Measurements from ENCODE around the gene DMRT1. TPM values are rescaled to one million over a fixed set of nuclear protein-coding genes. Genes with fewer than 3 reads are reported as not detected.

The DMRT1 gene
- total RNA-seq, 1 donor = not detected

- no peak overlapping the region for H3K4me3 ChIP-seq (ENCODE audit: low read depth, low read length)
- peak; percentile 61 for TF ChIP-seq CTCF (IDR thresholded peaks at IDR 0.05; ENCODE audit: insufficient read depth, low read depth, low read length)
- DNase-seq (ENCODE audit: low read depth) = peak; percentile 38
Measured at GRCh38 chr9:1005043-1005667, 163.7 kb downstream of the DMRT1 start.

GRCh38 chr9:1007312-1007711 lies 165.8 kb downstream of the DMRT1 start:
- no peak for TF ChIP-seq CTCF (IDR thresholded peaks at IDR 0.05; ENCODE audit: insufficient read depth, low read depth, low read length)

DNA sequence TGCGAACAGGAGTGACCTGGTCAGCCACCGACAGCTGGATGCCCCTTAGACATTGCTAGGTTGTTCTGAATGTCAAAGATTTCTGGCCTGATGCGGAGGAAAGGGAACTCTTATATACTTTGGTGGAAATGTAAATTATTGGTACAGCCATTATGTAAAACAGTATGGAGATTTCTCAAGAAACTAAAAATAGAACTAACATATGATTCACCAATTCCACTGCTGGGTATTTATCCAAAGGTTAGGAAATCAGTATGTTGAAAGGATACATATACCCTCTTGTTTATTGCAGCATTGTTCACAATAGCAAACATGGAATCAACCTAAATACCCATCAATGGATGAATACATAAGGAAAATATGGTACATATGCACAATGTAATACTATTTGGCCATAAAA lies 166.7 kb downstream of the DMRT1 start:
- no peak for TF ChIP-seq CTCF (IDR thresholded peaks at IDR 0.05; ENCODE audit: insufficient read depth, low read depth, low read length)
- H3K4me3 ChIP-seq (ENCODE audit: low read depth, low read length) = no peak overlapping the region
- DNase-seq (ENCODE audit: low read depth) = peak; percentile 2

More at GRCh38 chr9:1007312-1007711, 165.8 kb downstream of the DMRT1 start:
- DNase-seq (ENCODE audit: low read depth) = no peak
- no peak overlapping the region for H3K4me3 ChIP-seq (ENCODE audit: low read depth, low read length)

DNA sequence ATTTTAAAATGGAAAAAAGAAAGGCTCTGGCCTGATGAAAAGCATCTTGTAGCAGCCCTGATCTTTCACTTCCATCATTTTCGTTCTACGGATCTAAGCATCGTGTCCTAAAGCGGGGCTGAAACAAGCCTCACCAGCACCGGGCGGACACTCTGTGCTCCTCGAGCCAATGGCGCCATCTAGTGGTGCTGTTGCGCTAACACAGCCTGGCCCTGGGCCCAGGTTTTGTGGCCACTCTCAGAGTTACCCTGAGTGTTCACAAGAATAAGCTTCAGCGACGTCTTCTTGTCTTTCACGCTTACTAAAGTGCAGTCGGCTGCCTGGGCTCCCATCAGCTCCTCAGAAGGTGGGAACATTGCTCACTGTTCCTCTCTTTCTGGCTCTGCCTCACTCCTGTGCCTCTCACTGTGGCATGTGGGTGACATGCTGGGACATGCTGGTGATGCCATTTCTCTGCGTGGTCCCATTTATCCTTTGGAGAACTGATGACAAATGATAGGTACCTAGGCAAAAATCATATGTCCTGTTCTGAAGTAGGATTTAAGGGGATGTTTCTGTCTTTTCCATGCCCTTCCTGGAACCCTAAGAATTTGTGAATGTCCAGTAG lies 167.7 kb downstream of the DMRT1 start:
- H3K4me3 ChIP-seq (ENCODE audit: low read depth, low read length) = no peak overlapping the region
- DNase-seq (ENCODE audit: low read depth) = peak; percentile 68
- TF ChIP-seq CTCF (IDR thresholded peaks at IDR 0.05; ENCODE audit: insufficient read depth, low read depth, low read length) = peak; percentile 93

DNA sequence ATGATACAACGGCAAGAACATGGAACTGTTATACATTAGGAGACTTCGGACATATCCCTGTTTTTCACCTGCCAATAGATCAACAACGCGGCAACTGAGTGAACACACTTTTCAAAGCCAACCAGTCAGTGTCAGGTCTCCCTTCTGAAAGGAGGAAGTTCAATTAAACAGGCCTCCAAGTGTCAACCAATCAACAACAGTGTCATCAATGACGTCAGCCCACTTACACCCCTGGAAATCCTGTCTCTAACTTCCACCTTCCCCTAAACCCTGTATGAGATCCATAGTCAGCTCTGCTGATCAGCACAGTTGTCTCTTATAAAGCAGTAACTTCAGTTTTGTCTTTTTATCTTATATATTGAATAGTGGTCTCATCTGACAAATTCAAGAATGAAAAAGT lies 171.5 kb downstream of the DMRT1 start:
- TF ChIP-seq CTCF (IDR thresholded peaks at IDR 0.05; ENCODE audit: insufficient read depth, low read depth, low read length) = no peak
- no peak for DNase-seq (ENCODE audit: low read depth)
- no peak overlapping the region for H3K4me3 ChIP-seq (ENCODE audit: low read depth, low read length)

DNA sequence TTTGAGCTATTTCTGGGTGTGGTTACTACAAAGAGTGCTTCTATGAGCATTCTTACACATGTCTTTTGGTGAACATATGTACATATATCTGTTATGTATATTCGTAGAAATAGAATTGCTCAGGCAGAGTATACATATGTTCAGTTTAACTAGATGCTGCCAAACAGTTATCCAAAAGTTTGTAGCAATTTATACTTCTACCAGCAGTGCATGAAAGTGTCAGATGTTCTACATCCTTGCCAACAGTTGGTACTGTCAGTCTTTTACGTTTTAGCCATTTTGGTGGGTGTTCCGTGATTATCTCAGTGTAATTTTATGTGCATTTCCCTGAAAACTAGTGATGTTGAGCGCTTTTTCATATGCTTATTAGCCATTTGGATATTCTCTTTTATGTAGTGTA lies 172.7 kb downstream of the DMRT1 start:
- DNase-seq (ENCODE audit: low read depth) = no peak
- H3K4me3 ChIP-seq (ENCODE audit: low read depth, low read length) = no peak overlapping the region
- TF ChIP-seq CTCF (IDR thresholded peaks at IDR 0.05; ENCODE audit: insufficient read depth, low read depth, low read length) = no peak

Data from fibroblast of villous mesenchyme (primary cell).